ENCODE data around the gene FBXL7.

DNA sequence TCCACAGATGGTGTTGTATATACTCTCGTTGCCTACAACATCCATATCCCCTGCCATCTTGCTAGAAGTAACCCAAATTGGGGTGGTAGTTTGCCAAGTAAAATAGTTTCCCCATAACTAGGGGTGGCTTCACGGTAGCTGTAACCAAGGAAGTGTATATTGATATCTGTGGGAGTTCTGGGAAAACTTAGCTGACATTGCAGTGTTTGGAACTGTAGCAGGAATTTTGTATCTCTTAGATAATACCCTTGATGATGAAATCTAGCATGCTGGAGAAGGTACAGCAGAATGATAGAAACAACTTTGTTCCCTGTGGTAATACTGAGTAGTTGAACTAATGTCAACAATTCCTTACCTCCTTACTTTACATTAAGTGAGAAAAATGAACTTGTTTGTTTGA lies 29.8 kb downstream of the FBXL7 start:
- no peak for TF ChIP-seq POLR2A (IDR thresholded peaks at IDR 0.05)
- TF ChIP-seq, protein P1, sequence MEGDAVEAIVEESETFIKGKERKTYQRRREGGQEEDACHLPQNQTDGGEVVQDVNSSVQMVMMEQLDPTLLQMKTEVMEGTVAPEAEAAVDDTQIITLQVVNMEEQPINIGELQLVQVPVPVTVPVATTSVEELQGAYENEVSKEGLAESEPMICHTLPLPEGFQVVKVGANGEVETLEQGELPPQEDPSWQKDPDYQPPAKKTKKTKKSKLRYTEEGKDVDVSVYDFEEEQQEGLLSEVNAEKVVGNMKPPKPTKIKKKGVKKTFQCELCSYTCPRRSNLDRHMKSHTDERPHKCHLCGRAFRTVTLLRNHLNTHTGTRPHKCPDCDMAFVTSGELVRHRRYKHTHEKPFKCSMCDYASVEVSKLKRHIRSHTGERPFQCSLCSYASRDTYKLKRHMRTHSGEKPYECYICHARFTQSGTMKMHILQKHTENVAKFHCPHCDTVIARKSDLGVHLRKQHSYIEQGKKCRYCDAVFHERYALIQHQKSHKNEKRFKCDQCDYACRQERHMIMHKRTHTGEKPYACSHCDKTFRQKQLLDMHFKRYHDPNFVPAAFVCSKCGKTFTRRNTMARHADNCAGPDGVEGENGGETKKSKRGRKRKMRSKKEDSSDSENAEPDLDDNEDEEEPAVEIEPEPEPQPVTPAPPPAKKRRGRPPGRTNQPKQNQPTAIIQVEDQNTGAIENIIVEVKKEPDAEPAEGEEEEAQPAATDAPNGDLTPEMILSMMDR (IDR thresholded peaks at IDR 0.05) = no peak
